Measurements from ENCODE around the gene CERS6. TPM values are rescaled to one million over a fixed set of nuclear protein-coding genes. Genes with fewer than 3 reads are reported as not detected.

Gene CERS6
- polyA plus RNA-seq, 3 donors: 7.6 to 17.7 (median 15.6) TPM

DNA sequence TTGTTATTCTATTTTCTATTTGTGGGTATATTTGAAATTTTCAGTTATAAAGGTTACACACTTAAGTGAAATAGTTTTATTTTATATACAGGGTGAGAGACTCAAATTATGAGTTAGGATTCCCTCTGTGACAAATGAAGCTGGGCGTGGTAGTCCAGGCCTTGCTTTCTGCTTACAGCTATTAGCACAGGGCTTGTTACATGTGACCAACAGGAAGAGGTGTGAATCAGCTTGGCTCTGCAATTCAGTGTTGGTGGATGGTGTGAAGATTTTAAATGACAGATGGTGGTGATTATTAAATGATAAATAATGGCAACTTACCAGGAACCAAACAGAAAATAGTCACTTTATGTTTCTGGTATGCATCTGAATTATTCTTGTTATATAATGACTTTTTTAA, 282.0 kb downstream of the CERS6 start:
- TF ChIP-seq, protein P1, sequence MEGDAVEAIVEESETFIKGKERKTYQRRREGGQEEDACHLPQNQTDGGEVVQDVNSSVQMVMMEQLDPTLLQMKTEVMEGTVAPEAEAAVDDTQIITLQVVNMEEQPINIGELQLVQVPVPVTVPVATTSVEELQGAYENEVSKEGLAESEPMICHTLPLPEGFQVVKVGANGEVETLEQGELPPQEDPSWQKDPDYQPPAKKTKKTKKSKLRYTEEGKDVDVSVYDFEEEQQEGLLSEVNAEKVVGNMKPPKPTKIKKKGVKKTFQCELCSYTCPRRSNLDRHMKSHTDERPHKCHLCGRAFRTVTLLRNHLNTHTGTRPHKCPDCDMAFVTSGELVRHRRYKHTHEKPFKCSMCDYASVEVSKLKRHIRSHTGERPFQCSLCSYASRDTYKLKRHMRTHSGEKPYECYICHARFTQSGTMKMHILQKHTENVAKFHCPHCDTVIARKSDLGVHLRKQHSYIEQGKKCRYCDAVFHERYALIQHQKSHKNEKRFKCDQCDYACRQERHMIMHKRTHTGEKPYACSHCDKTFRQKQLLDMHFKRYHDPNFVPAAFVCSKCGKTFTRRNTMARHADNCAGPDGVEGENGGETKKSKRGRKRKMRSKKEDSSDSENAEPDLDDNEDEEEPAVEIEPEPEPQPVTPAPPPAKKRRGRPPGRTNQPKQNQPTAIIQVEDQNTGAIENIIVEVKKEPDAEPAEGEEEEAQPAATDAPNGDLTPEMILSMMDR (IDR thresholded peaks at IDR 0.05): no peak
- H3K4me2 ChIP-seq (replicated peaks; ENCODE audit: extremely low read depth, low read length, poor library complexity, severe bottlenecking): no peak overlapping the region
- H3K27me3 Mint-ChIP-seq (ENCODE audit: low read depth in 3 of 3): no peaks in the 10 kb centered on the region
- H3K4me3 Mint-ChIP-seq: no peak overlapping the region
- no peak overlapping the region for H3K9ac ChIP-seq (ENCODE audit: insufficient read depth, low read length, poor library complexity, severe bottlenecking)
- no peaks in the 10 kb centered on the region for H4K20me1 ChIP-seq (ENCODE audit: insufficient read depth, low read length)
- H3K4me1 Mint-ChIP-seq: no peaks in the 10 kb centered on the region
- H3K79me2 ChIP-seq (ENCODE audit: insufficient read depth, low read length): no peaks in the 10 kb centered on the region
- intact Hi-C loops (cut with micrococcal nuclease): no loop called here
- no peak overlapping the region for H3K4me3 ChIP-seq (replicated peaks in 1 of 3; ENCODE audit: low read depth in 2 of 3, low read length in 3 of 3)
- H2AFZ ChIP-seq (ENCODE audit: insufficient read depth, low read depth, low read length, poor library complexity, severe bottlenecking): no peak overlapping the region
- H3K27ac Mint-ChIP-seq: no peak overlapping the region
- no peaks in the 10 kb centered on the region for H3K9me3 Mint-ChIP-seq
- WGBS (ENCODE audit: insufficient coverage): no CpG with 5 or more reads among the region's 1 CpG
- no peaks in the 10 kb centered on the region for H3K4me1 ChIP-seq (ENCODE audit: control insufficient read depth in 1 of 2, insufficient read depth in 2 of 2, low read length in 2 of 2)
- peaks cover 22 to 28% of the 10 kb centered on the region in 2 donors for H3K36me3 Mint-ChIP-seq
- no peaks in the 10 kb centered on the region for H3K9me3 ChIP-seq (replicated peaks in 1 of 2; ENCODE audit: control insufficient read depth in 1 of 2, insufficient read depth in 1 of 2, low read length in 2 of 2)
- no peaks in the 10 kb centered on the region for H3K27me3 ChIP-seq (ENCODE audit: control insufficient read depth in 2 of 2, insufficient read depth in 2 of 2, low read length in 2 of 2)
- H3K27ac ChIP-seq (ENCODE audit: low read depth in 1 of 2, low read length in 2 of 2): no peak overlapping the region
- H3K36me3 ChIP-seq (replicated peaks in 1 of 2; ENCODE audit: control insufficient read depth in 1 of 2, insufficient read depth in 2 of 2, low read length in 2 of 2): peaks cover 10% of the 10 kb centered on the region in 2 donors
- no peak for DNase-seq

DNA sequence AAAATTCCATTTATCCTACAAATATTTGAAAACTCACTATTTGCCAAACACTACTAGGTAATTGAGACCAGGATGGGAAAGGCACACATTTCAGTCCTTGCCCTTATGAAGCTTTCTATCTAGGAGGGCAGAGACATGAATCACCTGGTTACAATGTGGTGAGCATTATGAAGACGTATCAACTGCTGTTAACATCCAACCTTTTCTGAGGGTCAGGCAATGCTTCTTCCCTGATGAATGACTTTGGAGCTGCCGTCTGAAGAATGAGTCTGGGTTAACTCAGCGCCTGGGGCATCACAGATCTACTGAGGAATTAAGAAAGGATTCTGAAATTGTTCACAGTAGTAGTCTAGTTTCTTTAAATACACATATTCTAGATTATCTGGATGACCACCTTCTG, 284.3 kb downstream of the CERS6 start:
- Histone ChIP-seq H2AFZ (ENCODE audit: insufficient read depth, low read depth, low read length, poor library complexity, severe bottlenecking) (no peak overlapping the region), H3K36me3 (replicated peaks in 1 of 2; ENCODE audit: control insufficient read depth in 1 of 2, insufficient read depth in 2 of 2, low read length in 2 of 2) (peaks cover 0 to 6% of the 10 kb centered on the region in 2 donors), H3K9ac (ENCODE audit: insufficient read depth, low read length, poor library complexity, severe bottlenecking) (no peak overlapping the region), H3K9me3 (replicated peaks in 1 of 2; ENCODE audit: control insufficient read depth in 1 of 2, insufficient read depth in 1 of 2, low read length in 2 of 2) (no peaks in the 10 kb centered on the region), H3K27ac (ENCODE audit: low read depth in 1 of 2, low read length in 2 of 2) (no peak overlapping the region), H4K20me1 (ENCODE audit: insufficient read depth, low read length) (no peaks in the 10 kb centered on the region), H3K27me3 (ENCODE audit: control insufficient read depth in 2 of 2, insufficient read depth in 2 of 2, low read length in 2 of 2) (no peaks in the 10 kb centered on the region), H3K4me2 (replicated peaks; ENCODE audit: extremely low read depth, low read length, poor library complexity, severe bottlenecking) (no peak overlapping the region), H3K4me1 (ENCODE audit: control insufficient read depth in 1 of 2, insufficient read depth in 2 of 2, low read length in 2 of 2) (no peaks in the 10 kb centered on the region), H3K79me2 (ENCODE audit: insufficient read depth, low read length) (no peaks in the 10 kb centered on the region), H3K4me3 (replicated peaks in 1 of 3; ENCODE audit: low read depth in 2 of 3, low read length in 3 of 3) (no peak overlapping the region)
- intact Hi-C loops (cut with micrococcal nuclease): no loop called here
- Mint-ChIP-seq H3K27me3 (ENCODE audit: low read depth in 3 of 3) (no peaks in the 10 kb centered on the region), H3K9me3 (no peaks in the 10 kb centered on the region), H3K4me1 (no peaks in the 10 kb centered on the region), H3K4me3 (no peak overlapping the region), H3K27ac (no peak overlapping the region), H3K36me3 (peaks cover 16 to 28% of the 10 kb centered on the region in 2 donors)
- WGBS (ENCODE audit: insufficient coverage): 80% methylated on average over 1 of the region's 3 CpGs
- TF ChIP-seq, protein P1 (IDR thresholded peaks at IDR 0.05): no peak
- no peak for DNase-seq
